ENCODE measurements around the gene MSGN1. TPM values are rescaled to one million over a fixed set of nuclear protein-coding genes. Genes with fewer than 3 reads are reported as not detected.

The MSGN1 gene
- total RNA-seq, 1 donor from 2014 or later = not detected

GRCh38 chr2:17799301-17800120, 16.7 kb upstream of the MSGN1 start:
- H3K4me3 ChIP-seq (ENCODE audit: low read depth, low read length) = no peak overlapping the region
- no peaks in the 10 kb centered on the region for H3K27me3 ChIP-seq (ENCODE audit: control insufficient read depth, insufficient read depth, low read length)
- H3K36me3 ChIP-seq (ENCODE audit: control insufficient read depth, insufficient read depth, low read length) = no peaks in the 10 kb centered on the region
- no peak for TF ChIP-seq CTCF (IDR thresholded peaks at IDR 0.05; ENCODE audit: insufficient read depth, low read length, poor library complexity, severe bottlenecking)
- no peak for DNase-seq (ENCODE audit: low read depth)

- no peak for TF ChIP-seq CTCF (IDR thresholded peaks at IDR 0.05; ENCODE audit: insufficient read depth, low read length, poor library complexity, severe bottlenecking)
- DNase-seq (ENCODE audit: low read depth) = no peak
- Histone ChIP-seq H3K27me3 (ENCODE audit: control insufficient read depth, insufficient read depth, low read length) (no peaks in the 10 kb centered on the region), H3K36me3 (ENCODE audit: control insufficient read depth, insufficient read depth, low read length) (no peaks in the 10 kb centered on the region), H3K4me3 (ENCODE audit: low read depth, low read length) (no peak overlapping the region)
Measured at GRCh38 chr2:17800219-17800618, 16.0 kb upstream of the MSGN1 start.

GRCh38 chr2:17800693-17801458, 15.4 kb upstream of the MSGN1 start:
- no peaks in the 10 kb centered on the region for H3K36me3 ChIP-seq (ENCODE audit: control insufficient read depth, insufficient read depth, low read length)
- no peaks in the 10 kb centered on the region for H3K27me3 ChIP-seq (ENCODE audit: control insufficient read depth, insufficient read depth, low read length)
- TF ChIP-seq CTCF (IDR thresholded peaks at IDR 0.05; ENCODE audit: insufficient read depth, low read length, poor library complexity, severe bottlenecking) = no peak
- no peak overlapping the region for H3K4me3 ChIP-seq (ENCODE audit: low read depth, low read length)
- DNase-seq (ENCODE audit: low read depth) = no peak

- H3K4me3 ChIP-seq (ENCODE audit: low read depth, low read length) = no peak overlapping the region
- no peaks in the 10 kb centered on the region for H3K36me3 ChIP-seq (ENCODE audit: control insufficient read depth, insufficient read depth, low read length)
- no peaks in the 10 kb centered on the region for H3K27me3 ChIP-seq (ENCODE audit: control insufficient read depth, insufficient read depth, low read length)
- DNase-seq (ENCODE audit: low read depth) = no peak
- TF ChIP-seq CTCF (IDR thresholded peaks at IDR 0.05; ENCODE audit: insufficient read depth, low read length, poor library complexity, severe bottlenecking) = no peak
Measured at GRCh38 chr2:17803497-17803896, 12.8 kb upstream of the MSGN1 start.

GRCh38 chr2:17804358-17804757, 11.9 kb upstream of the MSGN1 start:
- Histone ChIP-seq H3K36me3 (ENCODE audit: control insufficient read depth, insufficient read depth, low read length) (no peaks in the 10 kb centered on the region), H3K4me3 (ENCODE audit: low read depth, low read length) (no peak overlapping the region), H3K27me3 (ENCODE audit: control insufficient read depth, insufficient read depth, low read length) (no peaks in the 10 kb centered on the region)
- no peak for TF ChIP-seq CTCF (IDR thresholded peaks at IDR 0.05; ENCODE audit: insufficient read depth, low read length, poor library complexity, severe bottlenecking)
- DNase-seq (ENCODE audit: low read depth) = no peak
